Measurements from ENCODE around the gene SBNO2. TPM values are rescaled to one million over a fixed set of nuclear protein-coding genes. Genes with fewer than 3 reads are reported as not detected.

SBNO2 gene
- total RNA-seq, 2 experiments from 2014 or later = 26.6 to 43.3 TPM

DNA sequence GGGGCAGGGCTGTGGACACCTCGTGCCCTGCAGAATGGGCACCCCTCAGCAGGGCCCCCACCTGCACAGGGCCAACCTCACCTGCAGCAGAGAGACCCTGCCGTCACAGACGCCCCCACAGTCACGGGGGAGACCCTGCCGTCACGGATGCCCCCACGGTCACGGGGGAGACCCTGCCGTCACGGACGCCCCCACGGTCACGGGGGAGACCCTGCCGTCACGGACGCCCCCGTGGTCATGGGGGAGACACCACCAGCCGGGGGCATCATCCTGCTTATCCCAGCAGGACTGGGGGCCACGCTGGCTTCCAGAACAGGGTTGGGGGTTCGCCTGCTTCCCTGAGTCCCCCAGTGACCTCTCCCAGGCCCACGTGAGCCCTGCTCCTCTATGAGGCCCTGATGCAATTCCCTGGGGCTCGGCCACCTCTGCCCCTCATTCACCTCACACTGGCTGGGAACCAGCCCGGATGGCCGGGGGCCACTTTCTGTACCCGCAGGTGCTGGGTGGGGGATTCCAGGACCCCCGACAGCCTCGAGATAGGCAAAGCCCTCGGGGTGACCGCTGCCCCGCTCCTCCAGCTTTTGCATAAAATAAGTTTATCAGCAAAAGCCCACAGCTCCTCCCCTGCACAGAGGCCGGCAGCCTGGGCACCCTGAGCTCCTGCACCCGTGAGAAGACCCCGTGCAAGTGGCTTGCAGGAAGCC, 23.6 kb downstream of the SBNO2 start:
- ChIA-PET POLR2A (no interaction called here), CTCF (ENCODE audit: unreplicated experiment) (no interaction called here)
- Histone ChIP-seq H3K9me3 (ENCODE audit: low read length) (no peaks in the 10 kb centered on the region), H2AFZ (ENCODE audit: low read length) (no peak overlapping the region), H3K4me1 (ENCODE audit: insufficient read depth, low read length, poor library complexity, severe bottlenecking) (no peaks in the 10 kb centered on the region), H4K20me1 (ENCODE audit: insufficient read depth, low read length) (no peaks in the 10 kb centered on the region), H3K4me3 (ENCODE audit: low read depth, low read length, poor library complexity, severe bottlenecking) (no peak overlapping the region), H3K79me2 (ENCODE audit: insufficient read depth, low read depth, low read length) (no peaks in the 10 kb centered on the region), H3K27ac (ENCODE audit: low read depth, low read length, poor library complexity, severe bottlenecking) (no peak overlapping the region), H3K36me3 (ENCODE audit: insufficient read depth, low read length) (peaks cover 16% of the 10 kb centered on the region), H3K9me2 (ENCODE audit: insufficient read depth, low read length) (no peaks in the 10 kb centered on the region), H3K4me2 (ENCODE audit: low read length) (no peak overlapping the region)
- TF ChIP-seq, protein P1, sequence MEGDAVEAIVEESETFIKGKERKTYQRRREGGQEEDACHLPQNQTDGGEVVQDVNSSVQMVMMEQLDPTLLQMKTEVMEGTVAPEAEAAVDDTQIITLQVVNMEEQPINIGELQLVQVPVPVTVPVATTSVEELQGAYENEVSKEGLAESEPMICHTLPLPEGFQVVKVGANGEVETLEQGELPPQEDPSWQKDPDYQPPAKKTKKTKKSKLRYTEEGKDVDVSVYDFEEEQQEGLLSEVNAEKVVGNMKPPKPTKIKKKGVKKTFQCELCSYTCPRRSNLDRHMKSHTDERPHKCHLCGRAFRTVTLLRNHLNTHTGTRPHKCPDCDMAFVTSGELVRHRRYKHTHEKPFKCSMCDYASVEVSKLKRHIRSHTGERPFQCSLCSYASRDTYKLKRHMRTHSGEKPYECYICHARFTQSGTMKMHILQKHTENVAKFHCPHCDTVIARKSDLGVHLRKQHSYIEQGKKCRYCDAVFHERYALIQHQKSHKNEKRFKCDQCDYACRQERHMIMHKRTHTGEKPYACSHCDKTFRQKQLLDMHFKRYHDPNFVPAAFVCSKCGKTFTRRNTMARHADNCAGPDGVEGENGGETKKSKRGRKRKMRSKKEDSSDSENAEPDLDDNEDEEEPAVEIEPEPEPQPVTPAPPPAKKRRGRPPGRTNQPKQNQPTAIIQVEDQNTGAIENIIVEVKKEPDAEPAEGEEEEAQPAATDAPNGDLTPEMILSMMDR (conservative IDR thresholded peaks at IDR 0.05; ENCODE audit: low read length) = no peak
- TF ChIP-seq EZH2phosphoT487 (IDR thresholded peaks at IDR 0.05; ENCODE audit: borderline replicate concordance, low read depth, low read length) = no peak
- no TSS peak for BruUV-seq (replicated peaks)
- intact Hi-C loops (cut with micrococcal nuclease; ENCODE audit: unreplicated experiment) = no loop called here
- DNase-seq (ENCODE audit: low spot score) = no peak

DNA sequence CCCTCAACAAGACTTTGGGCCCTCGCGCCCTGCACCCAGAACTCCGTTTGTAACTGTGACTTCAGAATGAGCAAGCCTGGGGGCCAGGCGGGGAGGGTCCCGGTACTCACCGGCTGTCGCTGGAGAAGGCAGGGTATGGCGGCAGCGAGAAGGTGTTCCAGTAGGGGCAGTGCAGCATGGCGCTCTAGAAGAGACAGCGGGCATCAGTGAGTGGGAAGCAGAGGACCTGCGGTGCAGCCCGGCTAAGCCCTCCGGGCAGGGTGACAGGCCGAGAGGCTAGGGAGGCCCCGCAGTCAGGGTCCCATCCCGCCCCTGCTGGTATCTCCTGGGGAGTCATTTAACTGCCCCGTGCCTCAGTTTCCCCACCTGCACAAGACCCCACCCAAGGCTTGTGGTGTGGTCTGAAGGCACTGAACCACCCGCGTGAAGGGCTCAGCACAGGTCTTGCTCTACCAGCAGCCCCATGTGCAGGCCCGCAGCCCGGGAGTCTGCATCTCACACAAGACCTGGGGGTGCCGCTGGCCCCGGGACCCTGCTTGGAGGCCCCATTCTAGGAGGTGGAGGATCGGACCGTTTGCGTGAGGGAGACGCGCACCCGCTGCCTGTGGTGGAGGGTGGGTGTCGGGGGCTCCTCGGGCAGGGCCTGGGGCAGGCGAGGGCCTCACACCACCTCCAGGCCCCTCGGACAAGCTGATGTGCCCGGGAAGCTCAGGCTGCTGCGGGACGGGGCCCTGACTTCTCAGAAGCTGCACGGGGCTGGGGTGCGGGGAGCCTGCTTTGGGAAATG, 24.6 kb downstream of the SBNO2 start:
- H3K9me3 ChIP-seq (ENCODE audit: low read length) = no peaks in the 10 kb centered on the region
- no peak overlapping the region for H3K4me3 ChIP-seq (ENCODE audit: low read depth, low read length, poor library complexity, severe bottlenecking)
- no peak for TF ChIP-seq EZH2phosphoT487 (IDR thresholded peaks at IDR 0.05; ENCODE audit: borderline replicate concordance, low read depth, low read length)
- TF ChIP-seq, protein P1 (conservative IDR thresholded peaks at IDR 0.05; ENCODE audit: low read length) = no peak
- ChIA-PET CTCF (ENCODE audit: unreplicated experiment) (no interaction called here), POLR2A (no interaction called here)
- H3K27ac ChIP-seq (ENCODE audit: low read depth, low read length, poor library complexity, severe bottlenecking) = no peak overlapping the region
- H3K4me1 ChIP-seq (ENCODE audit: insufficient read depth, low read length, poor library complexity, severe bottlenecking) = no peaks in the 10 kb centered on the region
- H3K36me3 ChIP-seq (ENCODE audit: insufficient read depth, low read length) = peaks cover 16% of the 10 kb centered on the region
- H3K79me2 ChIP-seq (ENCODE audit: insufficient read depth, low read depth, low read length) = no peaks in the 10 kb centered on the region
- intact Hi-C loops (cut with micrococcal nuclease; ENCODE audit: unreplicated experiment) = no loop called here
- H3K9me2 ChIP-seq (ENCODE audit: insufficient read depth, low read length) = no peaks in the 10 kb centered on the region
- no peaks in the 10 kb centered on the region for H4K20me1 ChIP-seq (ENCODE audit: insufficient read depth, low read length)
- no peak for DNase-seq (ENCODE audit: low spot score)
- BruUV-seq (replicated peaks) = no TSS peak
- no peak overlapping the region for H3K4me2 ChIP-seq (ENCODE audit: low read length)
- H2AFZ ChIP-seq (ENCODE audit: low read length) = no peak overlapping the region
